Esophagus muscularis mucosa (tissue), 4 donors: ENCODE data around the gene CC2D2A.

Source experiments
- CTCF ChIP-seq, 3 experiments: fragments of 200-600 bp in 2 of 3; fragments of 450-650 bp in 1 of 3; sonication (generic) in 2 of 3; IDR thresholded peaks; one replicate each; pipeline ENCODE4 v1.5.1; 2017 to 2019; ENCODE audit warnings: antibody characterized with exemption in 3 of 3, mild to moderate bottlenecking in 2 of 3, moderate library complexity in 1 of 3
- EP300 ChIP-seq: sonication (generic); formaldehyde crosslinking; IDR thresholded peaks from one replicate; pipeline ENCODE4 v1.6.1; 2017; ENCODE audit warnings: antibody characterized with exemption
- POLR2A ChIP-seq: fragments of 450-650 bp; IDR thresholded peaks from one replicate; pipeline ENCODE4 v1.6.1; 2017; ENCODE audit warnings: antibody characterized with exemption, moderate library complexity, mild to moderate bottlenecking, low read depth
- POLR2AphosphoS5 ChIP-seq, 2 donors: sonication (generic); formaldehyde crosslinking; IDR thresholded peaks; one replicate each; pipeline ENCODE4 v1.6.1; 2017; ENCODE audit warnings: antibody characterized with exemption in 2 of 2

DNA sequence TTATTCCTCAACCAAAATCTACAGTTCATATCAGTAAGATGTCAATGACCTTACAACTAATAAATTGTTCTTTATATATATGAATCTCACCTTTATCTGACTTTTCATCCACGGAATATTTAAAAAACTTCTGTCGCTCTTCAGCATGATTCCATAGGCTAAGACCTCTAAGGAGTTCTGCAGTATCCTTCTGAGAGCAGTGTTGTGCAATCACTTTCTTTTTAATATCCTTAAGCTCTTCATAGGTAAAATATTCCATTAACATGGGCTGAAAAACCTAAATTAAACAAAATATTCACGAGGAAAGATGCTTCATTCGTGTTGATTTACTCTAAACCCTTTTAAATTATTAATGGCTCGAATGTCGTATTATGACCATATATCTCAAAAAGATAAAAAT, 168.7 kb downstream of the CC2D2A start:
- TF ChIP-seq POLR2A: no peak
- no peak for TF ChIP-seq CTCF (IDR thresholded peaks at IDR 0.05)
- no peak for TF ChIP-seq POLR2AphosphoS5 (IDR thresholded peaks at IDR 0.05)
- TF ChIP-seq EP300: no peak
